Esophagus muscularis mucosa (tissue), 3 donors: ENCODE results near the gene PFKL.

Experiments used
- POLR2A ChIP-seq: fragments of 450-650 bp; IDR thresholded peaks from one replicate; pipeline ENCODE4 v1.6.1; 2017; ENCODE audit warnings: antibody characterized with exemption, moderate library complexity, mild to moderate bottlenecking, low read depth
- TF ChIP-seq, protein P1 (sequence below), 3 experiments: fragments of 200-600 bp in 2 of 3; fragments of 450-650 bp in 1 of 3; sonication (generic) in 2 of 3; IDR thresholded peaks; one replicate each; pipeline ENCODE4 v1.5.1; 2017 to 2019; ENCODE audit warnings: antibody characterized with exemption in 3 of 3, mild to moderate bottlenecking in 2 of 3, moderate library complexity in 1 of 3

DNA sequence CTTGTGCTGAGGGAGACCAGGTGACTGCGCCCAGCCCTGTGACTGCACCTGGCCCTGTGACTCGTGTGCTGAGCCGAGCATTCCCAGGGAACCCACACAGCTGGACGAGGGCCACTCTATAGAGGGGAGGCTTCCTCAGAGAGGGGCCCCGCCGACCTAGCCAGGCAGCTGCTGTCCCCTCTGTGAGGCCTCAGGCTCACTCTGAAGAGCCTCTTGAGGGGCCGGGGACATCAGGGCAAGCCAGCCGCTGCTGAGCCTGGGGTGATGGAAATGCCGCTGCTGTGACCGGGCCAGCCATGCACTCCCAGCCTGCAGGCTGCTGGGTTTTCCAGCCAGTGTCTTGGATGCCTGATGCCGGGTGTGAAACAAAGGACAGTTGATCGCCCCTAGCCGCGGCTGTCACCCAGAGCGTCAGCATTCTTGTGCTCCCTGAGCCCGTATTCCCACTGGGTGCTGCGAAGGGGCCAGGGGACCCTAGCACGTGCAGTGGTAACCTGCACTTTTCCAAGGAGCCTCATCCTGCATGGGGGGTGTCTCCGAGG is 17.5 kb downstream of the PFKL start:
- TF ChIP-seq POLR2A: no peak
- TF ChIP-seq, protein P1, sequence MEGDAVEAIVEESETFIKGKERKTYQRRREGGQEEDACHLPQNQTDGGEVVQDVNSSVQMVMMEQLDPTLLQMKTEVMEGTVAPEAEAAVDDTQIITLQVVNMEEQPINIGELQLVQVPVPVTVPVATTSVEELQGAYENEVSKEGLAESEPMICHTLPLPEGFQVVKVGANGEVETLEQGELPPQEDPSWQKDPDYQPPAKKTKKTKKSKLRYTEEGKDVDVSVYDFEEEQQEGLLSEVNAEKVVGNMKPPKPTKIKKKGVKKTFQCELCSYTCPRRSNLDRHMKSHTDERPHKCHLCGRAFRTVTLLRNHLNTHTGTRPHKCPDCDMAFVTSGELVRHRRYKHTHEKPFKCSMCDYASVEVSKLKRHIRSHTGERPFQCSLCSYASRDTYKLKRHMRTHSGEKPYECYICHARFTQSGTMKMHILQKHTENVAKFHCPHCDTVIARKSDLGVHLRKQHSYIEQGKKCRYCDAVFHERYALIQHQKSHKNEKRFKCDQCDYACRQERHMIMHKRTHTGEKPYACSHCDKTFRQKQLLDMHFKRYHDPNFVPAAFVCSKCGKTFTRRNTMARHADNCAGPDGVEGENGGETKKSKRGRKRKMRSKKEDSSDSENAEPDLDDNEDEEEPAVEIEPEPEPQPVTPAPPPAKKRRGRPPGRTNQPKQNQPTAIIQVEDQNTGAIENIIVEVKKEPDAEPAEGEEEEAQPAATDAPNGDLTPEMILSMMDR (IDR thresholded peaks at IDR 0.05): no peak
